Breast epithelium (tissue), 3 donors: ENCODE results near the gene NCOA6.

Experiments
- CTCF ChIP-seq, 3 donors: fragments of 450-650 bp; IDR thresholded peaks; one replicate each; pipeline ENCODE4 v1.5.1; 2016 to 2017; ENCODE audit warnings: antibody characterized with exemption in 3 of 3, mild to moderate bottlenecking in 3 of 3, moderate library complexity in 3 of 3
- POLR2A ChIP-seq: fragments of 450-650 bp; IDR thresholded peaks from one replicate; pipeline ENCODE4 v1.6.1; 2016; ENCODE audit warnings: antibody characterized with exemption, mild to moderate bottlenecking, moderate library complexity
- POLR2AphosphoS5 ChIP-seq, 3 donors: sonication (generic); formaldehyde crosslinking; IDR thresholded peaks; one replicate each; pipeline ENCODE4 v1.6.1; 2017; ENCODE audit warnings: antibody characterized with exemption in 3 of 3

- TF ChIP-seq CTCF (IDR thresholded peaks at IDR 0.05): no peak
- no peak for TF ChIP-seq POLR2A
- TF ChIP-seq POLR2AphosphoS5 (IDR thresholded peaks at IDR 0.05): no peak
Measured at GRCh38 chr20:34859826-34860545, 34.5 kb upstream of the NCOA6 start.
